ENCODE measurements around the gene NUBP2. TPM values are rescaled to one million over a fixed set of nuclear protein-coding genes. Genes with fewer than 3 reads are reported as not detected.

The NUBP2 gene
- total RNA-seq, 4 donors from 2014 or later, result 64.4 to 92.2 (median 80.6) TPM

DNA sequence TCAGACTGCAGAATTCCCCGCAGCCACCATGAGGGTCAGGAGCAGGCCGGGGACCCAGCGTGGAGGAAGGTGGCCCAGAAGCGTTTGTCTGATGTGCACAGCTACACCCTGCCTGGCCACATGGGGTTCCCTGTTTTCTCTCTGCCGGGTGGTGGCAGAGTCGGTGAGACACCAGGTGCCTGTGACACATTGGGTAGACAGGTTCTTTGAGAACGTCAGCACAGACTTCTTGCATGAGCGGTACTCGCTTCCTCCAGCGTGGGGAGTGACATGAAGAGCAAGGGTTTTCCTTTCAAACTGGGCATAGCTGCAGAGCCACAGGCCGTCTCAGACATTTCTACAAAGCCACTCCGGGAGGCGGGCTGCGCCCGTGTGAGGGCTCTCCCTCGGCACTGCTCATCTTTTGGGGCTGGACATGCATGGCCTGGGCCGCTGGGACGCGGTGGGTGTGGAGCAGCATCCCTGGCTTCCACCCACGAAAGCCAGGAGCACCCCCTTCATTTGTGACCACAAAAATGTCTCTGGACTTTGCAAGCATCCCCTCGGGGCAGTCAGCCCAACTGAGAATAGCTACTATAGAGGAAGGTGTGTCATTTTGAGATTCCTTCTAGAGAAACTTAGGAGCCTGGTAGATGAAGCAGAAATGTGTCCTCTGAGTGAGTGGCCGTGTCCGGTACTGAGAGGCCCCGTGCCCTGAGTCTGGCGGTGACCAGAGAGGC is 37.4 kb upstream of the NUBP2 start:
- peaks cover 0 to 98% of the 10 kb centered on the region in 2 donors for H3K36me3 ChIP-seq

DNA sequence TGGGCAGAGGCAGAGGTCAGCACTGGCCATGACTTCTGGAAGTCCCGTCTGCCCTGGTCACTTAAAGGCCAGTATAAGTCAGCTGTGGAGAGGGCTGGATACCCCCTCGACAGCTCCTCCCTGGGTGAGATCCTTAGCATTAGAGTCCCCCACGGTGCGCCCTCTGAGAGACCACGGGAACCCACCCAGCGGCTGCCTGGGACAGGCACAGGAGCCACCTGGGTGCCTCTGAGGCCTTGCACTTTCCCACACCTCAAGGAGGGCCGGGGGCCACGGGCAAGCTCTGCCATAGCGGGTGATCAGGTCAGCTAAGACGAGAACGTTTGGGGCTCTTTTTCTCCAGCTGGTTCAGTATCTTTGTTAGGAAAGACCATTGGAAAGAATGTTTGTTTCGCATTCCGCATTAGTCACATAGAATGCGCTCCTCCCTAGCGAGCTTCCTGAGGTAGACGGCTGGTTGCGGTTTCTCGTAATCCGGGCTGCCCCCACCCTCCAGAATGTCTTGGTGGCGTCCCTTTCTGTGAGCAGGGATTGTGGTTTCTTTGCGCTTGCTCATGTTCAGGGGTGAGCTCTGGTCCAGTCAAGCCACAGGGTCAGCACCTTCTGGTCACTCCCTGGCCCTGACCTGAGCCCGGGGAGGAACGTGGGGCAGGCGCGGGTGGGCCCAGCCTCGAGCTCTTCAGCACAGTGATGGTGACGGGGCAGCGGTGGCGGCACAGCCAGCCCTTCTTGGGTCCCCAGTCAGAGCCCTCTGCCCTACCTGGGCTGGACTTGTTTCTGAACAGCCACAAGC is 36.7 kb upstream of the NUBP2 start:
- Histone ChIP-seq H3K36me3 (peaks cover 0 to 98% of the 10 kb centered on the region in 2 donors), H3K9me3 (no peaks in the 10 kb centered on the region), H3K27me3 (no peaks in the 10 kb centered on the region), H3K4me3 (no peak overlapping the region), H3K27ac (no peak overlapping the region), H3K4me1 (no peaks in the 10 kb centered on the region)
- ATAC-seq, result no peak
- TF ChIP-seq, protein P1, sequence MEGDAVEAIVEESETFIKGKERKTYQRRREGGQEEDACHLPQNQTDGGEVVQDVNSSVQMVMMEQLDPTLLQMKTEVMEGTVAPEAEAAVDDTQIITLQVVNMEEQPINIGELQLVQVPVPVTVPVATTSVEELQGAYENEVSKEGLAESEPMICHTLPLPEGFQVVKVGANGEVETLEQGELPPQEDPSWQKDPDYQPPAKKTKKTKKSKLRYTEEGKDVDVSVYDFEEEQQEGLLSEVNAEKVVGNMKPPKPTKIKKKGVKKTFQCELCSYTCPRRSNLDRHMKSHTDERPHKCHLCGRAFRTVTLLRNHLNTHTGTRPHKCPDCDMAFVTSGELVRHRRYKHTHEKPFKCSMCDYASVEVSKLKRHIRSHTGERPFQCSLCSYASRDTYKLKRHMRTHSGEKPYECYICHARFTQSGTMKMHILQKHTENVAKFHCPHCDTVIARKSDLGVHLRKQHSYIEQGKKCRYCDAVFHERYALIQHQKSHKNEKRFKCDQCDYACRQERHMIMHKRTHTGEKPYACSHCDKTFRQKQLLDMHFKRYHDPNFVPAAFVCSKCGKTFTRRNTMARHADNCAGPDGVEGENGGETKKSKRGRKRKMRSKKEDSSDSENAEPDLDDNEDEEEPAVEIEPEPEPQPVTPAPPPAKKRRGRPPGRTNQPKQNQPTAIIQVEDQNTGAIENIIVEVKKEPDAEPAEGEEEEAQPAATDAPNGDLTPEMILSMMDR (IDR thresholded peaks at IDR 0.05), result no peak
- TF ChIP-seq POLR2AphosphoS5 (IDR thresholded peaks at IDR 0.05) (no peak), POLR2A (IDR thresholded peaks at IDR 0.05) (no peak), EP300 (IDR thresholded peaks at IDR 0.05) (no peak)
- 91 to 100% methylated on average over 1 to 6 of the region's 29 CpGs for WGBS, 2 donors (ENCODE audit: low coverage in 1 of 2)

More for the DNA sequence above, 37.4 kb upstream of the NUBP2 start:
- Histone ChIP-seq H3K4me1 (no peaks in the 10 kb centered on the region), H3K4me3 (no peak overlapping the region), H3K27me3 (no peaks in the 10 kb centered on the region), H3K9me3 (no peaks in the 10 kb centered on the region), H3K27ac (no peak overlapping the region)
- WGBS, 2 donors (ENCODE audit: low coverage in 1 of 2), result 33% methylated on average over 1 of the region's 25 CpGs; no CpG with 5 or more reads in 1 of the 2 donors
- no peak for ATAC-seq
- TF ChIP-seq, protein P1 (IDR thresholded peaks at IDR 0.05), result no peak
- TF ChIP-seq POLR2A (IDR thresholded peaks at IDR 0.05) (no peak), EP300 (IDR thresholded peaks at IDR 0.05) (no peak), POLR2AphosphoS5 (IDR thresholded peaks at IDR 0.05) (no peak)

DNA sequence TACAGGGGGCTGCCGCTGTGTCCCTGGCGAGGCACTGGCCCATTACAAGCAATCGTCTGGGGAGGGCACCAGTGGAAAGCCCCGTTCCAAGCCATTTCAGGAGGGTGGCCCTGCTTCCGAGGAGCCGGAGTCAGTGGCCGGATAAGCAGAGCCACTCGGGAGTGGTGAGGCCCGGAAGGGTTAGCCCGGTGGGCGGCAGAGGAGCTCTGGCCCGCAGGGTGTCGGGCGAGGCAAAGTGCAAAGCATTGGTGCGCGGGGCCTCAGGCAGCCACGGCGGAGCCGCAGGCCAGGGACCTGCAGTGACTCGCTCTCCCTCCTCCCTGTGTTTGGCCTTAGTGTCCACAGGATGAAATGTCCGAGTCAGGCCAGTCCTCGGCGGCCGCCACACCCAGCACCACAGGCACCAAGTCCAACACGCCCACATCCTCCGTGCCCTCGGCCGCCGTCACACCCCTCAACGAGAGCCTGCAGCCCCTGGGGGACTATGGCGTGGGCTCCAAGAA is 36.0 kb upstream of the NUBP2 start:
- Histone ChIP-seq H3K27me3 (no peaks in the 10 kb centered on the region), H3K4me3 (no peak overlapping the region), H3K36me3 (peaks cover 0 to 98% of the 10 kb centered on the region in 2 donors), H3K27ac (no peak overlapping the region), H3K4me1 (no peaks in the 10 kb centered on the region), H3K9me3 (no peaks in the 10 kb centered on the region)
- ATAC-seq, result no peak
- TF ChIP-seq POLR2A (IDR thresholded peaks at IDR 0.05) (no peak), POLR2AphosphoS5 (IDR thresholded peaks at IDR 0.05) (no peak), EP300 (IDR thresholded peaks at IDR 0.05) (no peak)
- TF ChIP-seq, protein P1 (IDR thresholded peaks at IDR 0.05), result no peak
- WGBS, 2 donors (ENCODE audit: low coverage in 1 of 2), result 73 to 80% methylated on average over 1 to 3 of the region's 31 CpGs

DNA sequence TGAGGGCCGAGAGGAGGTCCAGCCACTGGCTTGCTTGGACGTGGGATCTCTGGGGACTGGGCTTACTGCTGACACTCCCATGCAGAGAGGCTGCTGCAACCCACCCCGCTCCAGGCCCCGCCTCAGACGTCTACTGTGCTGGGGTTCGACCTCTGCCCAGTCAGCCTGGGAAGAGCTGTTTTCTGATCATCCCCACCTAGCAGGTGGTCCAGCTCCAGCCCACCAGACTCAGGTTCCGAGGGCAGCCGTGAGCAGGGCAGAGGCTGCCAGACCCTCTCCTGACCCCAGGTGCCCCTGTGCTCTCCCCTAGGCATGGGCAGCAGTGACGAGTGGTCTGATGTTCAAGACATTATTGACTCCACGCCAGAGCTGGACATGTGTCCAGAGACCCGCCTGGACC is 34.8 kb upstream of the NUBP2 start:
- TF ChIP-seq EP300 (IDR thresholded peaks at IDR 0.05) (no peak), POLR2AphosphoS5 (IDR thresholded peaks at IDR 0.05) (no peak), POLR2A (IDR thresholded peaks at IDR 0.05) (no peak)
- TF ChIP-seq, protein P1 (IDR thresholded peaks at IDR 0.05), result no peak
- no peak overlapping the region for H3K4me3 ChIP-seq
- H3K36me3 ChIP-seq, result peaks cover 0 to 100% of the 10 kb centered on the region in 2 donors
- H3K27me3 ChIP-seq, result no peaks in the 10 kb centered on the region
- no peaks in the 10 kb centered on the region for H3K4me1 ChIP-seq
- 80% methylated on average over 4 of the region's 11 CpGs; no CpG with 5 or more reads in 1 of the 2 donors for WGBS, 2 donors (ENCODE audit: low coverage in 1 of 2)
- no peak for ATAC-seq
- no peak overlapping the region for H3K27ac ChIP-seq
- H3K9me3 ChIP-seq, result no peaks in the 10 kb centered on the region

All from gastroesophageal sphincter (tissue), 4 donors.